ENCODE results near the gene SOX8.

- TF ChIP-seq POLR2A (IDR thresholded peaks at IDR 0.05): no peak
- TF ChIP-seq CTCF (IDR thresholded peaks at IDR 0.05): no peak
These were observed 18.4 kb upstream of the SOX8 start for GRCh38 chr16:962901-963814.
